NB4 (cell line): ENCODE results near the gene TICRR.

Experiments
- MYC ChIP-seq: IDR thresholded peaks from 2 replicates; pipeline ENCODE4 v1.6.1; 2011; ENCODE audit warnings: low read depth, low read length
- POLR2A ChIP-seq: IDR thresholded peaks from 2 replicates; pipeline ENCODE4 v1.6.1; 2011; ENCODE audit warnings: mild to moderate bottlenecking; ENCODE audit not compliant: insufficient read length; ENCODE audit errors: extremely low read depth
- TF ChIP-seq, protein P1 (sequence below): IDR thresholded peaks from one replicate; pipeline ENCODE4 v1.5.1; 2012; ENCODE audit warnings: low read depth, low read length

DNA sequence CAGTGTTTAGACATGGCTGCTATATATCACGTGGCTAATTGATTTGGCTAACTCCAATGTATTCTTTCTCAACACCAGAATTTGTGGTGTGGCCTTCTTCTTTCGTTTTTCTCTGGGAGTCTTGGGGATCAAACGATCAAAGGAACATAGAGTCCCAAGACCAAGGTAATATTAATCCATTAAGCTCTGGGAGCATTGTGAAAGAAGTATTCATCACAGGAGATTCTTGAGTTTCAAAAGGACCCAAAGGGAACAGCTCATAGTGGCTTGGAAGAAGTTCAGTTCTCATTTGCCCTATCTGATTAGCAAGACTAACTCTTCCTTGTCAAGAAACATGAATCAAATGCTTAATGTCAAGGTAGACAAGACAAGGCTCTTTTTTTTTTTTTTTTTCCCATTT is 32.9 kb upstream of the TICRR start:
- no peak for TF ChIP-seq POLR2A
- TF ChIP-seq, protein P1, sequence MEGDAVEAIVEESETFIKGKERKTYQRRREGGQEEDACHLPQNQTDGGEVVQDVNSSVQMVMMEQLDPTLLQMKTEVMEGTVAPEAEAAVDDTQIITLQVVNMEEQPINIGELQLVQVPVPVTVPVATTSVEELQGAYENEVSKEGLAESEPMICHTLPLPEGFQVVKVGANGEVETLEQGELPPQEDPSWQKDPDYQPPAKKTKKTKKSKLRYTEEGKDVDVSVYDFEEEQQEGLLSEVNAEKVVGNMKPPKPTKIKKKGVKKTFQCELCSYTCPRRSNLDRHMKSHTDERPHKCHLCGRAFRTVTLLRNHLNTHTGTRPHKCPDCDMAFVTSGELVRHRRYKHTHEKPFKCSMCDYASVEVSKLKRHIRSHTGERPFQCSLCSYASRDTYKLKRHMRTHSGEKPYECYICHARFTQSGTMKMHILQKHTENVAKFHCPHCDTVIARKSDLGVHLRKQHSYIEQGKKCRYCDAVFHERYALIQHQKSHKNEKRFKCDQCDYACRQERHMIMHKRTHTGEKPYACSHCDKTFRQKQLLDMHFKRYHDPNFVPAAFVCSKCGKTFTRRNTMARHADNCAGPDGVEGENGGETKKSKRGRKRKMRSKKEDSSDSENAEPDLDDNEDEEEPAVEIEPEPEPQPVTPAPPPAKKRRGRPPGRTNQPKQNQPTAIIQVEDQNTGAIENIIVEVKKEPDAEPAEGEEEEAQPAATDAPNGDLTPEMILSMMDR: no peak
- no peak for TF ChIP-seq MYC
